Measurements from ENCODE around the gene EEF1AKMT3.

EEF1AKMT3 gene

DNA sequence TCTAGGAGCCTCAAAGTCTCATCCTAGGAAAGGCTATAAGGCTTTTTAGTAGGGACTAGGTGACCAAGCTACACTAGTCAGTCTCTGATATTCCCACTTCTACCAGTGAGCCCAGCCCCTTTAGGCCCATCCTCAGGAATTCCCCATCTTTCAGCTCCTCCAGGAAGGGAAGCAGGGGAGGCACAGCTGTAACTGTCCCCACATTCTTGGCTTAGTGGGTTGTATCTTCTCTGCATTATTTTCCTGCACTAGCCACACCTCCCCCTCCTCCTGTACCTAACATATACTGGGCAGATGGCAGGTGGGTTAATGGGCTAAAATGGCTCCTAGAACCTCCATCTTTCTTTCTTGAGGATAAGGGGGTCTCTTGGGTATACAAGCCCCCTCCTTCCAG, 5.1 kb upstream of the EEF1AKMT3 start:
- H3K79me2 ChIP-seq = no peaks in the 10 kb centered on the region
- no peak overlapping the region for H3K4me3 ChIP-seq (ENCODE audit: low read depth, low read length)
- no peak overlapping the region for H3K4me2 ChIP-seq (ENCODE audit: low read length)
- TF ChIP-seq, protein P1, sequence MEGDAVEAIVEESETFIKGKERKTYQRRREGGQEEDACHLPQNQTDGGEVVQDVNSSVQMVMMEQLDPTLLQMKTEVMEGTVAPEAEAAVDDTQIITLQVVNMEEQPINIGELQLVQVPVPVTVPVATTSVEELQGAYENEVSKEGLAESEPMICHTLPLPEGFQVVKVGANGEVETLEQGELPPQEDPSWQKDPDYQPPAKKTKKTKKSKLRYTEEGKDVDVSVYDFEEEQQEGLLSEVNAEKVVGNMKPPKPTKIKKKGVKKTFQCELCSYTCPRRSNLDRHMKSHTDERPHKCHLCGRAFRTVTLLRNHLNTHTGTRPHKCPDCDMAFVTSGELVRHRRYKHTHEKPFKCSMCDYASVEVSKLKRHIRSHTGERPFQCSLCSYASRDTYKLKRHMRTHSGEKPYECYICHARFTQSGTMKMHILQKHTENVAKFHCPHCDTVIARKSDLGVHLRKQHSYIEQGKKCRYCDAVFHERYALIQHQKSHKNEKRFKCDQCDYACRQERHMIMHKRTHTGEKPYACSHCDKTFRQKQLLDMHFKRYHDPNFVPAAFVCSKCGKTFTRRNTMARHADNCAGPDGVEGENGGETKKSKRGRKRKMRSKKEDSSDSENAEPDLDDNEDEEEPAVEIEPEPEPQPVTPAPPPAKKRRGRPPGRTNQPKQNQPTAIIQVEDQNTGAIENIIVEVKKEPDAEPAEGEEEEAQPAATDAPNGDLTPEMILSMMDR (IDR thresholded peaks at IDR 0.05) = no peak
- H3K9ac ChIP-seq = no peak overlapping the region
- peak overlapping the region; percentile 6 for H2AFZ ChIP-seq
- H3K27ac ChIP-seq = no peak overlapping the region
- H3K27me3 ChIP-seq (ENCODE audit: control insufficient read depth, insufficient read depth, low read length) = no peaks in the 10 kb centered on the region
- H3K36me3 ChIP-seq (ENCODE audit: control insufficient read depth, insufficient read depth, low read length) = no peaks in the 10 kb centered on the region
- H3K9me3 ChIP-seq (ENCODE audit: control insufficient read depth, low read length) = no peaks in the 10 kb centered on the region
- H3K4me1 ChIP-seq = peaks cover 16% of the 10 kb centered on the region

- Histone ChIP-seq H3K9me3 (ENCODE audit: control insufficient read depth, low read length) (no peaks in the 10 kb centered on the region), H3K27ac (no peak overlapping the region), H3K4me3 (ENCODE audit: low read depth, low read length) (no peak overlapping the region), H3K4me1 (peaks cover 18% of the 10 kb centered on the region), H3K9ac (no peak overlapping the region), H3K36me3 (ENCODE audit: control insufficient read depth, insufficient read depth, low read length) (no peaks in the 10 kb centered on the region), H3K4me2 (ENCODE audit: low read length) (no peak overlapping the region), H3K27me3 (ENCODE audit: control insufficient read depth, insufficient read depth, low read length) (no peaks in the 10 kb centered on the region), H2AFZ (no peak overlapping the region), H3K79me2 (no peaks in the 10 kb centered on the region)
- TF ChIP-seq, protein P1 (IDR thresholded peaks at IDR 0.05) = no peak
Observed at GRCh38 chr12:57767876-57768275, 4.5 kb upstream of the EEF1AKMT3 start.

DNA sequence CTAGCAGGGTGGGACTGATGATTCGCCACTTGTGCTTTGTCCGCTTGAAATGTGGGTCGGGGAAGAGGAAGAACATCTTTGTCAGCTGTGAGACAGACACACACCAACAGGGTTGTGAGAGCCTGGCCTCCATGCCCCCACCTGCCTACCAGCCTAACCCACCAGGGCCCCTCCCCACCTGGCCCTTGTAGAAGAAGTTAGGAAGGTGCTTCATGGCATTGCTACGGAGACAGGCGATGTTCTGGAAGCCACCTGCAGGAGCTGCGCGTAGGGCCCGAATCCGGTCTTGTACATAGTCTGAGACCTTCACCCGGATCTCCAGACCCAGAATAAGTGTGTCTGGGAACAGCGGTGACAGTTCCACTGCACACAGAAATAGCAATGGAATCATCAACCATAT, 2.8 kb upstream of the EEF1AKMT3 start:
- no peaks in the 10 kb centered on the region for H3K27me3 ChIP-seq (ENCODE audit: control insufficient read depth, insufficient read depth, low read length)
- H3K9ac ChIP-seq = no peak overlapping the region
- no peaks in the 10 kb centered on the region for H3K79me2 ChIP-seq
- TF ChIP-seq, protein P1 (IDR thresholded peaks at IDR 0.05) = no peak
- H3K4me3 ChIP-seq (ENCODE audit: low read depth, low read length) = no peak overlapping the region
- H3K27ac ChIP-seq = no peak overlapping the region
- no peaks in the 10 kb centered on the region for H3K9me3 ChIP-seq (ENCODE audit: control insufficient read depth, low read length)
- H3K4me1 ChIP-seq = peaks cover 18% of the 10 kb centered on the region
- no peak overlapping the region for H2AFZ ChIP-seq
- H3K36me3 ChIP-seq (ENCODE audit: control insufficient read depth, insufficient read depth, low read length) = no peaks in the 10 kb centered on the region
- H3K4me2 ChIP-seq (ENCODE audit: low read length) = no peak overlapping the region

GRCh38 chr12:57770734-57771133, 1.7 kb upstream of the EEF1AKMT3 start:
- no peak overlapping the region for H3K27ac ChIP-seq

More at GRCh38 chr12:57770734-57771133, 1.7 kb upstream of the EEF1AKMT3 start:
- no peaks in the 10 kb centered on the region for H3K79me2 ChIP-seq
- peaks cover 10% of the 10 kb centered on the region for H3K4me1 ChIP-seq
- no peak overlapping the region for H2AFZ ChIP-seq
- H3K36me3 ChIP-seq (ENCODE audit: control insufficient read depth, insufficient read depth, low read length) = no peaks in the 10 kb centered on the region
- H3K9me3 ChIP-seq (ENCODE audit: control insufficient read depth, low read length) = no peaks in the 10 kb centered on the region
- no peak overlapping the region for H3K4me3 ChIP-seq (ENCODE audit: low read depth, low read length)
- H3K27me3 ChIP-seq (ENCODE audit: control insufficient read depth, insufficient read depth, low read length) = no peaks in the 10 kb centered on the region
- H3K4me2 ChIP-seq (ENCODE audit: low read length) = no peak overlapping the region
- TF ChIP-seq, protein P1 (IDR thresholded peaks at IDR 0.05) = no peak
- no peak overlapping the region for H3K9ac ChIP-seq

Measured in parathyroid adenoma (tissue), 2 donors.